G401 (cell line): ENCODE data around the gene TRERF1. TPM values are rescaled to one million over a fixed set of nuclear protein-coding genes. Genes with fewer than 3 reads are reported as not detected.
A peak's percentile ranks its signal among the peaks of the same experiment; 100 is the strongest.

ENCODE experiments used
- DNase-seq: peaks from one replicate; pipeline ENCODE4 v3.0.0-alpha.2; 2015; ENCODE audit warnings: low spot score
- in situ Hi-C: cut with HindIII; loops from 2 replicates; pipeline ENCODE4 v1.10.0; 2016; ENCODE audit warnings: low sequenced_read_pairs, mixed read lengths
- total RNA-seq: library from RNA; depleted of rRNA; stranded (reverse); fragments of >200 nt; shearing (Covaris generic); gene quantifications from 2 replicates; pipeline ENCODE4 v1.2.3, GENCODE V29; 2014

The TRERF1 gene
- total RNA-seq, 1 experiment from 2014 or later: 3.8 TPM

GRCh38 chr6:42249279-42249678 is 202.4 kb downstream of the TRERF1 start:
- no peak for DNase-seq
- in situ Hi-C loops: no loop called here

GRCh38 chr6:42243046-42243445 is 208.7 kb downstream of the TRERF1 start:
- in situ Hi-C loops: no loop called here
- no peak for DNase-seq

DNA sequence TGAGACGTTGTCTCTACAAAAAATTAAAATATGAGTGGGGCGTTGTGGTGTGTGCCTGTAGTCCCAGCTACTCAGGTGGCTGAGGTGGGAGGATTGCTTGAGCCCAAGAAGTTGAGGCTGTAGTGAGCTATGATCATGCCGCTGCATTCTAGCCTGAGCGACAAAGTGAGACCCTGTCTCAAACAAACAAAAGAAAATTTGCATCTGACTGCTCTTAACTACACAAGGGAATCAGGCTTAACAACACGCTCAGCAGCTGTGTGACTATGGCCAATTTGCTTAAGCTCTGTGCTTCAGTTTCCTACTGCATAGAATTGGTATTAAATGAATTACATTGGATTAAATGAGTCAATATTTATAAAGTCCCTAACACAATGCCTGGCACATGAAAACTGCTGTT is 209.8 kb downstream of the TRERF1 start:
- DNase-seq: no peak
- in situ Hi-C loops: no loop called here

DNA sequence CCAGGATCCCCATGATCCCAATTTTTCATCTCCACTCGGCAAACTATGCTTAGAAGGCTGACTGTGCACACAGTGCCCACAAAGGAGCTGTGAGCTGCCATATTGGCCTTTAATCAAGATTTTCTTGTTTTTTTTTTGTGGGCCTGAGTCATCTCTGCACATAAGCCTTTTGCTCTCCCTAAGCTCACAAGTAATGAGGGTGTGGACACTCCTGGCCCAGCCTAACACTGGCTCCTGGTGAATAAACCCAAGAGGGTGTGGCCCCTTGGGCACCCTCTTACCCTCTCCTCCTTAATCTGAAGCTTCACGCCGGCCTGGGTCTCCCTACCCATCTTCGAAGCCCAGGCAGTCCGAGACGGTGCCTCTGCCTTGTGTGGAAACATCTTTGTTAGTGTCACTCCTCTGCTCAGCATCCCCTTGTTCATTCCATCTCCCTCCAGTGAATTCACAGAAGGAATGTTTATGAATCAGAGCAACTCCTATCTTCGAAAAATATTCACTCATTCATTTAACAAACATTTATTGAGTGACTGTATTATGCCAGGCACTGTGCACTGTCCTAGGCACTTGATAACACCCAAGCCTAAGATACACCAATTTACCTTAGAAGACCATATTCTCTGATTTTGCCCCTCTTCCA is 211.9 kb downstream of the TRERF1 start:
- in situ Hi-C loops: no loop called here
- DNase-seq: no peak

DNA sequence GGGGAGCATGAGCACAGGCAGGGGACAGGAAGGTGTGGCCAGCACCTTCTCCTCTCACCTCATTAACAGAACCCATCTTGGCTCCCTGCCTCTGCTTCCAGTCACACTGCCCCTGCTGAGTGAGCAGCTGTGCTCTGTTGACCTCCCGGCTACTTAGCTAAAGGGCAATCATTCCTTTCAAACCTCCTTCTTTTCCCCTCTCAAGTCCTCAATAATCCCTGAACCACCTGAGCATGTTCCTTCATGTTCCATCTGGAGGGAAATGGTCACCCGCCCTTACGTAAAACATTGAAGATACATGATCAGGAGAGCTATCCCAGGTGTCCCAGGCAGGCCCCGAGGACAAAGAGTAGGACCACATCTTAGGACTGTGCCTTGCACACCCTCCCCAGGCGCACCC is 212.4 kb downstream of the TRERF1 start:
- in situ Hi-C loops: no loop called here
- DNase-seq: peak; percentile 34

DNA sequence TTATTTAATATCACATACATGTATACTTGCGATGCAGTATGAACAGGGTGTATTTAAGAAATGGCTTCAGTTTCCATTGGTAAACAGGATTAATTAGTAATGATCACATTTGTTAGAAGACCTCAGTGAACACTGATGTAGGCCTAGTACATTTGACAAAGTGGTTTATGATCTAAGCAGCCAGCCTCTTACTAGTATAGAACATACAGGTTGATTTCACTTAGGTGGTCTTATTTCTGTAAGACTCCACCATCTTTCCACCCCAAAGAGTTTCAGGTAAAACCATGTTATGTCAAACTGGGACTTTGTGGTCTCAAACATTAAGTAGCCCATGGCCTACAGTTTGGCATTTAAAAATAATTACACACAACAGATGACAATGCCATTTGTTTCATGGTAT is 213.9 kb downstream of the TRERF1 start:
- in situ Hi-C loops: no loop called here
- DNase-seq: no peak

- no peak for DNase-seq
- in situ Hi-C loops: no loop called here
These were observed 214.8 kb downstream of the TRERF1 start for GRCh38 chr6:42236682-42237473.

GRCh38 chr6:42236030-42236429 is 215.7 kb downstream of the TRERF1 start:
- in situ Hi-C loops: no loop called here
- no peak for DNase-seq

GRCh38 chr6:42232035-42232434 is 219.7 kb downstream of the TRERF1 start:
- no peak for DNase-seq
- in situ Hi-C loops: no loop called here

- no peak for DNase-seq
- in situ Hi-C loops: no loop called here
These were observed 221.1 kb downstream of the TRERF1 start for GRCh38 chr6:42230345-42231321.

DNA sequence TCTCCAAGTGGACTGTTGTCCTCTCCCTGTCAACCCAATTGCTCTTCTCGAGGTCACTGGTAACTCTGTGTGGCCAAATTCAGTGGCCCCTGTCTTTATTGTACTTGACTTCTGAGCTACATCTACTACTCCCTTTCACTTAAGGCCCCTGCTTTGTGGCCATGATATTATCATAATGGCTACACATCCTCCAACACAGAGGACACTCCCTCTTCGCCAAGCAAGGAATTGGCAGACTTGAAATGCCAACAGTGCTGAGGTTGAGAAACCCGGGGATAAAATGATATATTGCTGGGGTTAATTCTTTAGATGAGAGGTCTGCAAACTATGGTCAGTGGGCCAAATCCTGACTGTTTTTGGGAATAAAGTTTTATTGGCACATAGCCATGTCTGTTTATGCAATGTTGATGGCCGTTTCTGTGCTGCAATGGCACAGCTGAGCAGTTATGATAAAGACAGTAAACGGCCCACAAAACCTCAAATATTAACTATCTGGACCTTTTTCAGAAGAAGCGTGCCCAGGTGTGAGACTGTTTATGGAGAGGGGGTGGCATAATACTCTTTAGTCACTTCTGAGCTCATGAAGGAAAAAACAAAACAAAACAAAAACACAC is 222.1 kb downstream of the TRERF1 start:
- no peak for DNase-seq
- in situ Hi-C loops: no loop called here

DNA sequence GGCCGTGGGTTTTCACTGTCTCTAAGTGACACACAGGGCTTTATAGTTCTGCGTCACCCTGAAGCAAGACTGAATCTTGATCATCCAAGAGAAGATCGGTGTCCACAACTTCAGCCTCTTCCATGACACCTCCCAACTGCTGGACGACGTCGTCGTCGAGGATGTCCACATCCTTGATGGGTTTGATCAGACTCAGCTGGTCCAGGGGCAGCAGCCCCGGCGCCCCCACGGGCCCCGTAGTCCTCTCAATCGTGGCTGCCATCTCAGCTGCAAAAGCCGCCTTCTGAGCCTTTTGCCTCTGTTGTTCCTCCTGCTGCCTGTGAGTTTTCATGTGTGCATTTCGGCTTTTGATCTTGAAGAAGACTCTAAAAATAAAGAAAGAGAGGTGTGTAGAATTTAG is 223.4 kb downstream of the TRERF1 start:
- in situ Hi-C loops: no loop called here
- no peak for DNase-seq

- DNase-seq: no peak
- in situ Hi-C loops: no loop called here
These were observed 224.4 kb downstream of the TRERF1 start for GRCh38 chr6:42227173-42227850.

DNA sequence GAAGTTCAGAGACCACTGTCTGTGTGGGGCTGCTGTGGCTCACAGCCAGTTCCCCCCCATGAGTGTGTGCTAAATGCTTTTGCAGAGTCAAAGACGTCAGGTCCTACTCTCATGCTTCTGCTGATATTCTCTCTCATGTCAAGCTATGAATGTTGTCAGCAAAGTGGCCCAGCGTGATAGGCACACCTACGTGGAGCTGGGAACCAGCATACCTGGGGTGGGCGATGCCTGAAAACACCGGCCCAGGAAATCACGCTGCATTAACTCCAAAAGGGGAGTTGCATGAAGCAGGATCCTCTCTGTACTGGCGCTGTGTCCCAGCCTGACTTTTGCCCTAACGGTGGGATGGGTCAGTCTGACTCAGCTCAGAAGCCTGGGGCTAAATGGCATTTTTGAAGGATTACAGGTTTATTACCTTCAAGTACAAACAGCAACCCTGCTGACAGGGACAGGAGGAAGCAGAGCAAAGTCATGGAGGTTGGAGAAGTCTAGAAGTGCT is 225.0 kb downstream of the TRERF1 start:
- in situ Hi-C loops: no loop called here

GRCh38 chr6:42226161-42226611 is 225.5 kb downstream of the TRERF1 start:
- no peak for DNase-seq
- in situ Hi-C loops: no loop called here

More for the DNA sequence above, 225.0 kb downstream of the TRERF1 start:
- no peak for DNase-seq

DNA sequence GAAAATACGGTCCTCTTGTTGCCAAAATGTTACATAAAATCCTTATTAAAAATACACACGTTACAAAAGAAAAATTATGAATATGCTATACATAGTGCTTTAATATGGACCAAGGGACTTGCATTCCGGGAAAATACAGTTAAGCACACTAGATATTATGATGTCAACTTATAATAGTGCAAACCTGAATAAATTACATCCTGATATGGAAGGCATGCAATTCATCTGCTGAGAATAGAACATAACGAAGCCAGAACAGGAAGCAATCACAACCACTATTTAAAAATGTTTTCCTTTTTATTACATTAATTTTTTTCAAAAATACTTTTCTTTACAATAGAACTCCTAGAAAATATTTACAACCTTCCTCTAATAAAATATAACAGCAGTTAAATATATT is 226.3 kb downstream of the TRERF1 start:
- no peak for DNase-seq
- in situ Hi-C loops: no loop called here

DNA sequence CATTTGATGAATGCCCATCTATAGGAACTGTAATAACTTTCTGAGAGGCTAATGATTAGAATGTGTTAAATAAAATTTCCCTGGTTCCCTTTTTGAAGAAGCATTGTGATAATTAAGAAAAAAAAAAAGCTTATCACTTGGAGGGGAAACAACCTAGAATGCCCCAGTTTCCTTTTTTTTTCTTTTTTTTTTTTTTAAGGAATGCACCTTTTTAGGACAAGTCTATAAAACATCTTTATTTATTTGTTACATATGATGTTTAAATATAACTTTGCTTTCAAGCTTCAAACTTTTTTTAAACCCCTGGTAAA is 226.7 kb downstream of the TRERF1 start:
- DNase-seq: no peak
- in situ Hi-C loops: no loop called here

DNA sequence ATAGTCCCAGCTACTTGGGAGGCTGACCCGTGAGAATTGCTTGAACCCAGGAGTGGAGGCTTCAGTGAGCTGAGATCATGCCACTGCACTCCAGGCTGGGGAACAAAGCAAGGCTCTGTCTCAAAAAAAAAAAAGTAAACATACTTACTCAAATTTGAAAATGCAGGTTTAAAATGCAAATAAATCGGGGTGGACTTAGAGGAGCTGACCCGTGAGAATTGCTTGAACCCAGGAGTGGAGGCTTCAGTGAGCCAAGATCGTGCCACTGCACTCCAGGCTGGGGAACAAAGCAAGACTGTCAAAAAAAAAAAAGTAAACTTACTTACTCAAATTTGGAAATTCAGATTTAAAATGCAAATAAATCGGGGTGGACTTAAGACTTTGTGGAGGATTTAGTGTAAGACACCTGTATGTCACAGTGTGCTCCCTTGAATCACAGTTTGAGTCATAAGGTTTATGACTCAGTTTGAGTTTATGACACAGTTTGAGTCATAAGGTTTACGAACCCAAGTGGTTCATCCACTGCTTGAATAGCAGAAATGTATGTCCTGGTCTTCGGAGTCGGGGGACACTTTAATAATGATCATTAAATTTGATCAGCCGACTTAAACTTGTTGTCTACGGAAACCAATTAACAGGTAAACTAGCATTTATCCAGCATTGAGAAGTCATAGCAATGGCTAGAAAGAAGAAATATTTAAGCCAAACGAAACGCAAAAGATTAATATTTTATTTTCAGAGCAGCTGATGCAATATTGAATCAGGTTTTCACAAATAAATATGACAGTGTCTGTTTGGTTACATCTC is 227.3 kb downstream of the TRERF1 start:
- in situ Hi-C loops: no loop called here
- DNase-seq: no peak
